OCI-LY7 (cell line): ENCODE results near the gene ABCC3. TPM values are rescaled to one million over a fixed set of nuclear protein-coding genes. Genes with fewer than 3 reads are reported as not detected.

Experiments
- BruUV-seq: library from RNA; stranded (reverse); fragments of 400-500 nt; replicated peaks from 2 replicates; lab custom pipeline; 2021; lab: Mats Ljungman, UMichigan
- CTCF ChIA-PET: fragments of 300-600 bp; sonication (Branson Sonifier 250); formaldehyde crosslinking; loops from one replicate; lab custom pipeline; 2022; ENCODE audit warnings: antibody characterized with exemption; ENCODE audit not compliant: unreplicated experiment; lab: Charles Lee
- POLR2A ChIA-PET: fragments of 300-600 bp; sonication (Branson Sonifier 250); formaldehyde crosslinking; loops from one replicate; lab custom pipeline; 2022; ENCODE audit warnings: antibody characterized with exemption; lab: Charles Lee
- DNase-seq: peaks from one replicate; pipeline ENCODE4 v3.0.0-alpha.2; 2015; ENCODE audit warnings: low spot score
- H2AFZ ChIP-seq: fragments of 200-600 bp; sonication (generic), shearing (Covaris generic); 2 replicates; pipeline ENCODE4 v1.6.1; 2014; ENCODE audit warnings: mild to moderate bottlenecking, antibody characterized with exemption, low read length, moderate library complexity
- H3K27ac ChIP-seq: fragments of 200-600 bp; sonication (generic); 2 replicates; pipeline ENCODE4 v1.5.1; 2014; ENCODE audit warnings: mixed run types, low read depth, mild to moderate bottlenecking, moderate library complexity, low read length, inconsistent platforms; ENCODE audit not compliant: poor library complexity, severe bottlenecking
- H3K36me3 ChIP-seq: fragments of 200-600 bp; sonication (generic); 2 replicates; pipeline ENCODE4 v1.6.1; 2014; ENCODE audit warnings: mild to moderate bottlenecking, antibody characterized with exemption, low read length, moderate library complexity, mixed read lengths; ENCODE audit not compliant: insufficient read depth
- H3K4me1 ChIP-seq: fragments of 200-600 bp; sonication (generic); 2 replicates; pipeline ENCODE4 v1.5.1; 2014; ENCODE audit warnings: mild to moderate bottlenecking, low read length; ENCODE audit not compliant: insufficient read depth, poor library complexity, severe bottlenecking
- H3K4me2 ChIP-seq: fragments of 200-600 bp; sonication (generic); 2 replicates; pipeline ENCODE4 v1.6.1; 2014; ENCODE audit warnings: mild to moderate bottlenecking, low read length
- H3K4me3 ChIP-seq: fragments of 200-600 bp; sonication (generic); 2 replicates; pipeline ENCODE4 v1.5.1; 2014; ENCODE audit warnings: mild to moderate bottlenecking, low read depth, low read length; ENCODE audit not compliant: poor library complexity, severe bottlenecking
- H3K79me2 ChIP-seq: fragments of 200-600 bp; sonication (generic); 2 replicates; pipeline ENCODE4 v1.6.1; 2016; ENCODE audit warnings: low read depth, mild to moderate bottlenecking, low read length, moderate library complexity, mixed read lengths; ENCODE audit not compliant: insufficient read depth
- H3K9me2 ChIP-seq: fragments of 200-600 bp; sonication (generic); 2 replicates; pipeline ENCODE4 v1.6.1; 2016; ENCODE audit warnings: mild to moderate bottlenecking, low read length, mixed read lengths; ENCODE audit not compliant: insufficient read depth
- H3K9me3 ChIP-seq: fragments of 200-600 bp; sonication (generic); 2 replicates; pipeline ENCODE4 v1.6.1; 2014; ENCODE audit warnings: mild to moderate bottlenecking, mixed run types, low read length, mixed read lengths
- H4K20me1 ChIP-seq: fragments of 200-600 bp; sonication (generic); 2 replicates; pipeline ENCODE4 v1.6.1; 2014; ENCODE audit warnings: mild to moderate bottlenecking, antibody characterized with exemption, low read length, moderate library complexity, mixed read lengths; ENCODE audit not compliant: insufficient read depth
- EZH2phosphoT487 ChIP-seq: fragments of 200-600 bp; sonication (generic); IDR thresholded peaks from 2 replicates; pipeline ENCODE4 v1.6.1; 2018; ENCODE audit warnings: low read depth, borderline replicate concordance, mild to moderate bottlenecking, mixed run types, antibody characterized with exemption, low read length, moderate library complexity, mixed read lengths
- intact Hi-C: fragments of 100-400 bp; cut with micrococcal nuclease; formaldehyde crosslinking; loops from one replicate; pipeline ENCODE4 v1.10.0; 2022; ENCODE audit not compliant: unreplicated experiment
- total RNA-seq, 2 experiments: library from RNA; depleted of rRNA in 1 of 2; stranded (reverse); fragments of >200 nt in 1 of 2; shearing (Covaris generic) in 1 of 2; gene quantifications; 2 replicates each; pipeline ENCODE4 v1.2.3, GENCODE V29; 2014 to 2022
- TF ChIP-seq, protein P1 (sequence below): fragments of 200-600 bp; sonication (generic); conservative IDR thresholded peaks from 2 replicates; pipeline ENCODE4 v1.5.1; 2014; ENCODE audit warnings: mild to moderate bottlenecking, antibody characterized with exemption, low read length, moderate library complexity, mixed read lengths

Gene ABCC3
- total RNA-seq, 2 experiments from 2014 or later, result not detected

DNA sequence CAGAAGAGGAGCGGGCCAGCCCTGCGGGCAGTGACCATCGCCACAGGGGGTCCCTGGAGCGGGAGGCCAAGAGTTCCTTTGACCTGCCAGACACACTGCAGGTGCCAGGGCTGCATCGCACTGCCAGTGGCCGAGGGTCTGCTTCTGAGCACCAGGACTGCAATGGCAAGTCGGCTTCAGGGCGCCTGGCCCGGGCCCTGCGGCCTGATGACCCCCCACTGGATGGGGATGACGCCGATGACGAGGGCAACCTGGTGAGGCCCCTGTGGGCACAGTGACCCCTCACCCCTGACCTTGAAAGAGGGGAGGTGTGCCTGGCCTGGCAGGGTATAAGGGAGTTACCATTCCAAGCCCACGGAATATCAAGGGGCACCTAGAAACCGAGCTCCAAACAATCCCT, 35.1 kb upstream of the ABCC3 start:
- Histone ChIP-seq H3K27ac (no peak overlapping the region), H3K36me3 (no peaks in the 10 kb centered on the region), H3K9me3 (no peaks in the 10 kb centered on the region), H3K4me1 (peaks cover 8% of the 10 kb centered on the region), H3K4me2 (no peak overlapping the region), H2AFZ (no peak overlapping the region), H3K79me2 (no peaks in the 10 kb centered on the region), H4K20me1 (no peaks in the 10 kb centered on the region), H3K9me2 (no peaks in the 10 kb centered on the region), H3K4me3 (no peak overlapping the region)
- DNase-seq, result no peak
- BruUV-seq, result no TSS peak
- TF ChIP-seq EZH2phosphoT487, result no peak
- TF ChIP-seq, protein P1, sequence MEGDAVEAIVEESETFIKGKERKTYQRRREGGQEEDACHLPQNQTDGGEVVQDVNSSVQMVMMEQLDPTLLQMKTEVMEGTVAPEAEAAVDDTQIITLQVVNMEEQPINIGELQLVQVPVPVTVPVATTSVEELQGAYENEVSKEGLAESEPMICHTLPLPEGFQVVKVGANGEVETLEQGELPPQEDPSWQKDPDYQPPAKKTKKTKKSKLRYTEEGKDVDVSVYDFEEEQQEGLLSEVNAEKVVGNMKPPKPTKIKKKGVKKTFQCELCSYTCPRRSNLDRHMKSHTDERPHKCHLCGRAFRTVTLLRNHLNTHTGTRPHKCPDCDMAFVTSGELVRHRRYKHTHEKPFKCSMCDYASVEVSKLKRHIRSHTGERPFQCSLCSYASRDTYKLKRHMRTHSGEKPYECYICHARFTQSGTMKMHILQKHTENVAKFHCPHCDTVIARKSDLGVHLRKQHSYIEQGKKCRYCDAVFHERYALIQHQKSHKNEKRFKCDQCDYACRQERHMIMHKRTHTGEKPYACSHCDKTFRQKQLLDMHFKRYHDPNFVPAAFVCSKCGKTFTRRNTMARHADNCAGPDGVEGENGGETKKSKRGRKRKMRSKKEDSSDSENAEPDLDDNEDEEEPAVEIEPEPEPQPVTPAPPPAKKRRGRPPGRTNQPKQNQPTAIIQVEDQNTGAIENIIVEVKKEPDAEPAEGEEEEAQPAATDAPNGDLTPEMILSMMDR, result no peak
- ChIA-PET POLR2A (interaction anchor here (0.7 kb wide), 1 partner anchor 703 kb away, joined by 3 read pairs; no protein-coding TSS in a partner anchor), CTCF (no interaction called here)
- intact Hi-C loops, result no loop called here

GRCh38 chr17:50601823-50602375, 32.8 kb upstream of the ABCC3 start:
- no peak for TF ChIP-seq EZH2phosphoT487
- TF ChIP-seq, protein P1, result no peak
- BruUV-seq, result no TSS peak
- no peaks in the 10 kb centered on the region for H3K9me2 ChIP-seq

DNA sequence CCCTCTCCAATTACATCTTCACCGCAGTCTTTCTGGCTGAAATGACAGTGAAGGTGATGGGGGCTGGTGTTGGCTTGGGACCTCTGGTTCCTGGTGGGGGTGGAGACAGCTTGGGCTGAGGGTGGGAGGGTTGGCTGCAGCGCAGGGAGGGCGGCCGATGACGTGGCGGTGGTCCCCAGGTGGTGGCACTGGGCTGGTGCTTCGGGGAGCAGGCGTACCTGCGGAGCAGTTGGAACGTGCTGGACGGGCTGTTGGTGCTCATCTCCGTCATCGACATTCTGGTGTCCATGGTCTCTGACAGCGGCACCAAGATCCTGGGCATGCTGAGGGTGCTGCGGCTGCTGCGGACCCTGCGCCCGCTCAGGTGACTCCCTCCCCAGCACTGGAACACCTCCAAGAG, 31.8 kb upstream of the ABCC3 start:
- Histone ChIP-seq H3K4me3 (no peak overlapping the region), H2AFZ (no peak overlapping the region), H3K36me3 (no peaks in the 10 kb centered on the region), H3K9me3 (no peaks in the 10 kb centered on the region), H3K4me1 (peaks cover 8% of the 10 kb centered on the region), H3K9me2 (no peaks in the 10 kb centered on the region), H3K27ac (no peak overlapping the region), H3K4me2 (no peak overlapping the region), H3K79me2 (no peaks in the 10 kb centered on the region), H4K20me1 (no peaks in the 10 kb centered on the region)
- intact Hi-C loops, result no loop called here
- ChIA-PET CTCF (no interaction called here), POLR2A (no interaction called here)
- no TSS peak for BruUV-seq
- no peak for DNase-seq
- TF ChIP-seq EZH2phosphoT487, result no peak
- TF ChIP-seq, protein P1, result no peak

More at GRCh38 chr17:50601823-50602375, 32.8 kb upstream of the ABCC3 start:
- Histone ChIP-seq H3K4me1 (peaks cover 8% of the 10 kb centered on the region), H2AFZ (no peak overlapping the region), H3K27ac (no peak overlapping the region), H4K20me1 (no peaks in the 10 kb centered on the region), H3K4me3 (no peak overlapping the region), H3K4me2 (no peak overlapping the region), H3K79me2 (no peaks in the 10 kb centered on the region), H3K9me3 (no peaks in the 10 kb centered on the region), H3K36me3 (no peaks in the 10 kb centered on the region)
- POLR2A ChIA-PET, result interaction anchor here (0.5 kb wide), 1 partner anchor 568 kb away, joined by 5 read pairs; no protein-coding TSS in a partner anchor
- no peak for DNase-seq
- CTCF ChIA-PET, result no interaction called here
- intact Hi-C loops, result no loop called here
